Stimulated activated CD4-positive, alpha-beta T cell treated with anti-CD3 and anti-CD28 coated beads, Interleukin-1b, Interleukin-23, amount 100 ng/mL, for 4 hours (primary cell): ENCODE measurements around the gene ATP5PB.

ENCODE experiments used
- DNase-seq, 2 donors: peaks; one replicate each; pipeline ENCODE4 v3.0.0-alpha.2; 2020; ENCODE audit warnings: low read depth in 2 of 2

Gene ATP5PB

DNA sequence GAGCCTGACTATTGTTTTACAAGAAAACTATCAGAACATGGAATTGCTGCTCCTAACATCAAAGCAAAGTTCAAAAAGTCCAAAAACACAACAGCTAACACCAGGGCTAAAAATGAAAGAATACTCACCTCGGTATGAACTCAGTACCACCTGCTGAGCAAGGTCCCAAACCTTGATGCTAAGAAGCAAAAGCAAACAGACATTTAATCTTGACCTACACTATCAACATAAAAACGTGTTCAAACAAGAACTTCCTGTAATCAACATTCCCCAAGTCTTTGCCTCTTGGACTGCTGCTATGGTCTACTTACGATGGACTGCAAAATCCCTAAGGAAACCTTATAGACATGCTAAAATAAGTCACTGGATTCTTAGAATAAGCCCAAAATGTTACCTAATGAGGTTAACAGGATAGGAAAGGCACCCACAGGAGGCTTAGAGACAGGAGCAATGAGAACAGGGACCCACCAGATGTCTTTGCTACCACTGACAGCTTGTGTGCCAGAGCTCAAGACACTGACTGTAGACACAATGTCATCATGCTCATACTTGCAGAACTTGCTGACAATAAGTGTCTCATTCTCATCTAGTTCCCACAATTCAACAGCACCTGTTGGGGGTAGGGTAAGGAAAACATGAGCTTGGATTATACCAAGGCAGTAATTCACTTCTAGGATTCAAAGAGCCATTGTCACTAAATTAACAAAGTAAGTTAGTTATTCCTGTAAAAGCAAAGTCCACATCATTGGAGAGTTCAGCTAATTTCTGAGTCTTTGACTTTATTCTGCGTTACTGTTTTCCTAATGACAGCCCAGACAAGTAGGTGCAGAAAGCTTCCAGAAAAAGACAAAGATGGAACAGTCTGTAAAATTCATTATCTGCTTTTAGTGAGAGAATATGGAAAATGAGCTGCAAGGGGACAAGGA is 2.0 kb upstream of the ATP5PB start:
- no peak for DNase-seq

DNA sequence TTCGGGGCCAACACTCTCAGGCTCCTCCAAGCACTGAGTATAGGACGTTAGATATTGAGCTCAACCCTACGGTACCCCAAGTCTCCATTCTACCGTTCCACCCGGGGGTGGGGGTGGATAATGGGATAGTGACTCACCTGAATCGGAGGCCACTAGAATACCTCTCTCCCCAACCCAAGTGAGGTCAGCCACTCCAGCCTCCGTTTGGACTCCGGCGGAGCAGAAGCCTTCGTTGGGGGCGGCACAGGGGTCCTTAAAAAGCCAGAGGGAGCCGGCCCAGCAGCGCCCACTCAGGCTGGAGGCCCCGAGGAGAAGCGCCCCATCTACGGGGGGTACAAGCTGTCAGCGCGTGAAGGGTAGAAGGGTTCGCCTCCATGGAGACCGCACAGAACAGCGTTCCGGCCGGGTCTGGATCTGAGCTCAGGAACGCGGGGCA is 764 bp upstream of the ATP5PB start:
- DNase-seq: peak; percentile 7 to 22

- no peak for DNase-seq
Measured at GRCh38 chr1:111449703-111450017, 396 bp downstream of the ATP5PB start.

- no peak for DNase-seq
Measured at GRCh38 chr1:111450185-111450584, 921 bp downstream of the ATP5PB start.

GRCh38 chr1:111452581-111452980 is 3.3 kb downstream of the ATP5PB start:
- no peak for DNase-seq

- DNase-seq: no peak
Measured at GRCh38 chr1:111453706-111454105, 4.4 kb downstream of the ATP5PB start.

DNA sequence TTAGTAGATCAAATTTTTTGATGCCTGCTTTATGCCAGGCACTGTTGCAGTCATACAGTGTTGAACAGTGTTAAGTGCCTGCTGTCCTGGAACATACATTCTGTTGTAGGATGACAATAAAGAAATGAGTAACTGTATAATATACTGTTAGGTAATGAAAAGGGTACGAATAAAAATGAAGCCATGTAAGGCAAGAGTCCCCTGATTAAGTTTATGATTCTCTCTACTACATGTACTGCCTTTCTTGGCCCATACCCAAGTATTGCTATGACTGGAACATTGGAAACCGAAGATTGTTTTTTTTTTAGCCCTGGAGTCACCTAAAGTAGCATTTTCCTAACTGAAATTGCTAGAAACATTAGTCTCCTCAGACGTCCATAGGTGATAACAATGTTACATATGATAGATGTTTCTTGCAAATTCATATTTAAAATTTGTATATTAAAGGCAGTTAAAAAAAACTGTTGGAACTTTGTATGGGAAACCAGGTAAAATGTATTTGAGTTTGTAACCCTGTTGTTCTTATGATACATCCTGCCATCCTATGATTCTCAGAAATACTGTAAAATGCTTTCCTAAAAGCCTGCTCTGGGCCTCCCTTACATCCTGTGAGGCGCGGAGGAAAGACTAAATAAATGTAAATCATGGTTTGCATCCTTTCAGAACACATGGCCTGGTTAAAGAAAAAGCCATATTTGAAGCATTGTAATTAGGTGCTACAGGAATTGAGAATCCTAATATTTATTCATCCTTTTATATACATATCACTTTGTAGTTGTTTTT is 5.8 kb downstream of the ATP5PB start:
- no peak for DNase-seq

DNA sequence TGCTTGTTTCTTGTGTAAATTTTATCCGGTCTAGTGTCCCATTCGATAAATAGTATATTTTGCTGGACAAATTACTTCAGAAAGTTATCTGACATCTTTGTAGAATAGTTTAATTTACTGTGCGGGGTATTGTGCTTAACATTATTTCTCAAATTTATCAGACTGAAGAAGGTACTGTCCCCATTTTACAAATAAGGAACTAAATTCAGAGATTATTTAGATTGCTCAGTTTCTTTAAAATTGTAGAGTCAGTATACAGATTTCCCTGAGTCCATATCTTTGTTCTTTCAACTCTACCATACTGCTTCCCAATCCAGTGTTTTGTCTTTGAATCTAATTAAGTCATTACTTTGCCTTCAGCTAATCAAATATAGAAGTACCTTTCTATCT is 6.4 kb downstream of the ATP5PB start:
- no peak for DNase-seq

DNA sequence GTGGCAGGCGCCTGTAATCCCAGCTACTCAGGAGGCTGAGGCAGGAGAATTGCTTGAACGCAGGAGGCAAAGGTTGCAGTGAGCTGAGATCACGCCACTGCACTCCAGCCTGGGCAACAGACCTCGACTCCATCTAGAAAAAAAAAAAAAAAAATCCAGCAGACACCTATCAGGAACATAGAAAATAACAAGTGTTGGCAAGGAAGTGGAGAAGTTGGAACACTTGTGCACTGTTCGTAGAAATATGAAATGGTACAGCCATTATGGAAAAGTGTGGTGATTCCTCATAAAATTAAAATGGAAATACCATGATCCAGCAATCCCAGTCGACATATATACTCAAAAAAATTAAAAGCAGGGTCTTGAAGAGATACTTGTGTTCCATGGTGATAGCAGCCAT is 12.5 kb downstream of the ATP5PB start:
- no peak for DNase-seq

DNA sequence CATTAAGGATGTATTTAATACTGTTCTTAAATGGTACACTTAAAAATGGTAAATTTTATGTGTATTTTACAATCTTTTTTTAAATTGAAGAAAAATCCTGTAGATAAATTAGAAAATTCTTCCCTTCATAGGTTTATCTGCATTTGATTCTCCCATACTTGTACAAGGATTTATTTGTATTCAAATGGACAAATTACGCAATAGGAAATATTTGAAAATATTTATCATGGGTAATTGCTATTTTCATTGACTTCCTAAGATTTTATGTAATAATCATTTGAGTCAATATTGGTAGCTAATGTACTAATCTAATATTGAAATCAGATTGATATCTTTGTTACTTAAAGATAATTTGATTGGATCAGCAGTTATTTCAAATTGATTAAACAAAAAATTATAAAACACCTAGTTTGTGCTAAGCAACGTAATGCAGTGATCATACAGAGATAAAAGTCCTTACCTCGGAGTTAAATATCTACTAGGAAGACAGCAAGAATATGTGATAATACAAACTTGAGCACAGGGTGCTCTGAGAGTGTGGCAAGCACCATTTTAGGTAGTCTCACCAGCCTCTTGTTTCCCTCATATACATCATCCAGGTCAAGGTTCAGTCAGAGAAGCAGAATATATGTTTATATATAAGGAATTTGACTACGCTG is 13.2 kb downstream of the ATP5PB start:
- DNase-seq: no peak

DNA sequence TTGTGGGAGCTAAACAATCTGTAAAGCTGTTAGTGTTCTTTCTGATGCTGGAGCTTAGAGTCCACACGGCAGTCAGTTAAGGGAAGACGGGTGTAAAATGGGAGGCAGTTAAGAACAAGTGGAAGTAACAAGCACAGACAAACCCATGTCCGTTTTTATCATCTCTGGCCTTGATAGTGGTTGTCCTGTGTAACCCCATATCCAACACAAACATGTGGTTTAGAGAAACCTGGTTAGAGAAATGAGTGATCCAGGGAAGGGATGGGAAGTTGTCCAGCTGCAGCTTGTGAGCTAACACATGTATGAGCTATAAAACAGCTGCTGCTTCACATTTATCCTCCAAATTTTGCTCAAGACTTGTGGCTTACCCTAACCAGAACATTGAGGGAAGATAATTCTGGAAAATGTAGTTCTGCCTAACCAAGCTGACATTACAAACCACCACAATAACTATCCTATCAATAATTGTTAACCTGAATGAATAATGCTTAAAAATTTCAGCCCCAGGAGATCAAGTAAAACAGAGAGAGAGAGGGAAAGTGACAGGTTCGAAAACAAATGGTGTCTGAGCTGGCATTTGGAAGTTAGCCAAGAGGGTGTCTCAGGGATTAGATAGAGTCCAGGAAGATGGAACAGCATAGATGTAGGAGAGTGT is 13.9 kb downstream of the ATP5PB start:
- DNase-seq: no peak

DNA sequence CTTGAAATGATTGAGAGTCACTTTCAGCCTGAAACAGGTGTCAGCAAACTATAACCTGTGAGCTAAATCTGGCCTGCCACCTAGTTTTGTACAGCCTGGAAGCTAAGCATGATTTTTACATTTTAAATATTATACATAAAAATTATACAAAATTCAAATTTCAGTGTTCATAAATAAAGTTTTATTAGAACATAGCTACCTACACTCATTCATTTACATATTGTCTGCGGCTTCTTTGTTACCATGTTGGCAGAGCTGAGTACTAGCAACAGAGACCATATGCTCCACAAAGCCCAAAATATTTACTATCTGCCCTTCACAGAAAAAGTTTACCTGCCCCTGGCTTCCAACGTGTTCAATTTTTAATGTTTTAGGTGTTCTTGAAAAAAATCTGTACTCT is 16.5 kb downstream of the ATP5PB start:
- no peak for DNase-seq

DNA sequence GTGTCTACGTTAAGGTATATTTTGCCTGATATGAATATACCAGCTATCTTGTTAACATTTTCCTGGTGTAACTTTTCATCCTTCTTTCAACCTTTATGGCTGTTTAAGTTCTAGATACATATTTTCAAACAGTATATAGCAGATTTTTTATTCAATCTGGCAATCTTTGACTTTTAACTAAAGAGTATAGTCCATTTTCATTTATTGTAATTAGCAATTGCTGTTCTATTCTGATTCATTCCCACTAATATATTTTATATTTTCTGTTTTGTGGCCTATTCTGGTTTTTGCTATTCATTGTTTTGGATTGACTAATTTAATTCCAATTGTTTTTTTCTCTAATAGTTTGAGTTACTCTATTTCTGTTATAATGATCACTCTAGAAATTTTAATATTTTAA is 17.2 kb downstream of the ATP5PB start:
- DNase-seq: no peak

- no peak for DNase-seq
Measured at GRCh38 chr1:111467865-111468716, 18.8 kb downstream of the ATP5PB start.

DNA sequence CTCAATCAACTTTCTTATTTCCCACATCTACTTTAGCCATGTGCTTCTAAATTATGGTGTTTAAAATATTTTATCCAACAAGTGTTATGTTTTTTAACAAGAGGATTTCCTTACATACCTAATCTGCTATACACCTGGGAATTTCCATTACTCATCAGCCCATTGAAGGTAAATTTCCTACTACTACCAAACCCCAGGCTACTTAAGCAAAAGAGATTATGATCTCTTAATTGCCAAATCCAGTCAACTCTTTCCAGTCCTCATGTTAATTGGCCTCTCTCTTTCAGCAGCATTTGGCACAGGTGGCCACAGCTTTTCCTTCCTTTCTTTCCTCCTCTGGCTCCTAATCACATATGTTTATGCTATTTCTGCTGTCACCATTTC is 19.4 kb downstream of the ATP5PB start:
- no peak for DNase-seq

DNA sequence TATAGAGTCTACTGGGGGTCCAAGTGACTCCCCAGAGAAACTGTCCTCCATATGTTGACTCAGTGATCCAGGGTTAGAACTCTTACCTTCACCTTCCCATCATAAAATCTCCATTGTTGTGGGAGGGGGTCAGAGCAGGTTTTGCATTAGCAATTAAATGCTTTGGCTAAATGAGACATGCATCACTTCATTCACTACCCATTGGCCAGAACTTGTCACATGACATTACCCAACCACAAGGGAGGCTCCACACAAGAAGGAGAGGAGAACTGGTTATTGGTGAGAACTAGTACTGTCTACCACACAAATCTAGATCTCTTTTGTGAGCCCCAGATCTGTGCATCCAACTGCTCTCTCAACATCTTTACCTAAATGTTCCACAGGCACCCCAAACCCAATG is 20.3 kb downstream of the ATP5PB start:
- DNase-seq: no peak

GRCh38 chr1:111470596-111470995 is 21.3 kb downstream of the ATP5PB start:
- no peak for DNase-seq

- peak; percentile 27 to 43 for DNase-seq
Measured at GRCh38 chr1:111471012-111471411, 21.7 kb downstream of the ATP5PB start.

GRCh38 chr1:111471538-111471937 is 22.3 kb downstream of the ATP5PB start:
- no peak for DNase-seq

DNA sequence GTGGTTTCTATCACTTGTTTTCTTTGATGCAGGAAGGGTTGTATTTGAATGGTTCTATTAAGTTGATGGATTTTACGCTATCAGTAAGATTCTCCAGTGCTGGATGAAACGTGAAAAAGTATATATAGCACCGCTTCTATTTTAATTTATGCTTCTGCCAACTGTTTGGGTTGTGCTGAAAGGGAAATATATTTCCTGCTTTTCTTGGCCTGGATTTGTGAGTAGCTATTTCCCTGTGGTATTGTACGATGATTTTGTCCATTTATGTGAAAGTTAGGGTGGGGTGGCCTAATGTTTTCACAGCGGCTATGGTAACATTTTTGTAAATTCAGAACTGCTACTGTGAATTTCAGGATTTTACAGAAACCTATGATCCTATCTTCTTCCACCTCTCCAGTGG is 24.8 kb downstream of the ATP5PB start:
- DNase-seq: no peak

GRCh38 chr1:111474521-111474920 is 25.3 kb downstream of the ATP5PB start:
- DNase-seq: no peak
